B cell (primary cell): ENCODE data around the gene KCNQ5. TPM values are rescaled to one million over a fixed set of nuclear protein-coding genes. Genes with fewer than 3 reads are reported as not detected.
"Not testable (repeated sequence)": the region's sequence is repeated elsewhere in the genome, so short reads cannot be mapped to it uniquely, and the experiment has no call there.

Experiments
- ATAC-seq: fragments of 200-7000 bp; cut with Tn5 transposase; one replicate; pipeline ENCODE4 v1.10.0; 2021; ENCODE audit warnings: low read depth, mild to moderate bottlenecking, moderate number of reproducible peaks, moderate library complexity
- CTCF ChIA-PET: fragments of 350-600 bp; sonication (Branson Sonifier 250); formaldehyde crosslinking; loops from one replicate; lab custom pipeline; 2021; ENCODE audit warnings: antibody characterized with exemption, inconsistent platforms; lab: Charles Lee
- POLR2A ChIA-PET: fragments of 350-600 bp; sonication (Branson Sonifier 250); formaldehyde crosslinking; loops from one replicate; lab custom pipeline; 2021; ENCODE audit warnings: antibody characterized with exemption; lab: Charles Lee
- DNase-seq: peaks from one replicate; pipeline ENCODE4 v3.0.0; 2013
- H2AFZ ChIP-seq: 2 replicates; pipeline ENCODE4 v1.6.1; 2012; ENCODE audit warnings: mild to moderate bottlenecking, low read depth, low read length; ENCODE audit not compliant: insufficient read depth, poor library complexity, severe bottlenecking
- H3K27ac ChIP-seq, 2 donors: 1 replicate in 1 of 2; 2 replicates in 1 of 2; pipeline ENCODE4 v1.5.1; 2012 to 2013; ENCODE audit warnings: low read length in 2 of 2, mild to moderate bottlenecking in 2 of 2, moderate library complexity in 1 of 2
- H3K27me3 ChIP-seq, 4 experiments: fragments of 200-600 bp in 1 of 4; sonication (generic) in 1 of 4; replicated peaks in 1 of 4; 1 replicate in 2 of 4; 2 replicates in 2 of 4; pipeline versions ENCODE4 v1.6.1 to v1.7.0; 2013 to 2016; ENCODE audit warnings: low read length in 3 of 4, mild to moderate bottlenecking in 2 of 4, mixed read lengths in 1 of 4, moderate library complexity in 1 of 4; ENCODE audit not compliant: insufficient read depth in 4 of 4, control insufficient read depth in 3 of 4; ENCODE audit errors: control extremely low read depth in 1 of 4
- H3K36me3 ChIP-seq, 2 experiments: replicated peaks in 1 of 2; 1 replicate in 1 of 2; 2 replicates in 1 of 2; pipeline versions ENCODE4 v1.6.1 to v1.7.1; 2013; ENCODE audit warnings: low read length in 1 of 2; ENCODE audit not compliant: insufficient read depth in 2 of 2, control insufficient read depth in 1 of 2; ENCODE audit errors: control extremely low read depth in 1 of 2, extremely low read depth in 1 of 2
- H3K4me1 ChIP-seq, 2 donors: fragments of 200-600 bp in 1 of 2; sonication (generic) in 1 of 2; 1 replicate in 1 of 2; 2 replicates in 1 of 2; pipeline versions ENCODE4 v1.5.1 to v1.6.1; 2013 to 2017; ENCODE audit warnings: low read length in 2 of 2; ENCODE audit not compliant: control insufficient read depth in 2 of 2, insufficient read depth in 2 of 2
- H3K4me2 ChIP-seq: replicated peaks from 2 replicates; pipeline ENCODE3; 2012; ENCODE audit warnings: mild to moderate bottlenecking, low read depth, low read length; ENCODE audit not compliant: poor library complexity, severe bottlenecking
- H3K4me3 ChIP-seq, 5 experiments: fragments of 200-600 bp in 1 of 5; sonication (generic) in 1 of 5; 1 replicate in 3 of 5; 2 replicates in 2 of 5; pipeline versions ENCODE4 v1.5.1 to v1.7.0; 2011 to 2016; ENCODE audit warnings: low read length in 4 of 5, mild to moderate bottlenecking in 4 of 5, low read depth in 2 of 5, control low read depth in 1 of 5, moderate library complexity in 1 of 5; ENCODE audit not compliant: insufficient read depth in 1 of 5; ENCODE audit errors: control extremely low read depth in 1 of 5, extremely low read depth in 1 of 5
- H3K79me2 ChIP-seq: fragments of 200-600 bp; sonication (generic); one replicate; pipeline ENCODE4 v1.6.0; 2016; ENCODE audit warnings: low read length; ENCODE audit not compliant: control insufficient read depth, insufficient read depth
- H3K9ac ChIP-seq: fragments of 200-600 bp; sonication (generic); 2 replicates; pipeline ENCODE4 v1.6.1; 2017; ENCODE audit warnings: mild to moderate bottlenecking, low read length, moderate library complexity
- H3K9me3 ChIP-seq, 3 donors: one replicate each; pipeline versions ENCODE4 v1.6.1 to v1.7.1; 2013; ENCODE audit warnings: low read length in 2 of 3; ENCODE audit not compliant: control insufficient read depth in 2 of 3, insufficient read depth in 1 of 3; ENCODE audit errors: control extremely low read depth in 1 of 3
- H4K20me1 ChIP-seq: 2 replicates; pipeline ENCODE4 v1.6.0; 2012; ENCODE audit warnings: mild to moderate bottlenecking, low read length; ENCODE audit not compliant: insufficient read depth, control insufficient read depth, poor library complexity, severe bottlenecking
- H3K27ac Mint-ChIP-seq: one replicate; pipeline ENCODE4 v1.8.0; 2021; ENCODE audit warnings: mixed read lengths
- H3K27me3 Mint-ChIP-seq: one replicate; pipeline ENCODE4 v1.8.0; 2021; ENCODE audit warnings: mixed read lengths
- H3K4me1 Mint-ChIP-seq: one replicate; pipeline ENCODE4 v1.8.0; 2021; ENCODE audit warnings: mixed read lengths
- H3K4me3 Mint-ChIP-seq: one replicate; pipeline ENCODE4 v1.8.0; 2021; ENCODE audit warnings: mixed read lengths
- H3K9me3 Mint-ChIP-seq: one replicate; pipeline ENCODE4 v1.8.0; 2022; ENCODE audit warnings: mixed read lengths; ENCODE audit not compliant: insufficient read depth
- CTCF ChIP-seq: fragments of 200-600 bp; IDR thresholded peaks from one replicate; pipeline ENCODE4 v1.8.0; 2022; ENCODE audit warnings: antibody characterized with exemption, mild to moderate bottlenecking
- EZH2 ChIP-seq: IDR thresholded peaks from 2 replicates; pipeline ENCODE4 v1.6.1; 2012; ENCODE audit warnings: borderline replicate concordance, low read depth, mild to moderate bottlenecking, moderate library complexity, low read length; ENCODE audit not compliant: insufficient read depth, poor library complexity, severe bottlenecking
- WGBS: methylation state at CpG from one replicate; pipeline ENCODE4 v1.1.5; 2013; ENCODE audit warnings: missing lambda C conversion rate; ENCODE audit not compliant: insufficient coverage; 5-methylcytosine and 5-hydroxymethylcytosine counted together
- intact Hi-C: fragments of 100-400 bp; cut with micrococcal nuclease; formaldehyde crosslinking; loops from one replicate; pipeline ENCODE4 v1.10.0; 2022
- polyA plus RNA-seq: library from polyadenylated mRNA; depleted of rRNA; stranded (reverse); fragments of >200 nt; gene quantifications from 2 replicates; pipeline ENCODE4 v1.2.3, GENCODE V29; 2012
- total RNA-seq, 2 donors: library from RNA; stranded (reverse); fragments of 120-200 nt in 1 of 2; gene quantifications; 1 replicate in 1 of 2; 2 replicates in 1 of 2; pipeline versions ENCODE4 v1.2.3 to v1.2.4, GENCODE V29; 2013 to 2022

KCNQ5 gene
- total and polyA plus RNA-seq, 2 donors (not counting 1 experiment from before 2014, with no cell fraction given): 2.3 to 9.4 TPM

GRCh38 chr6:72976484-72976883 lies 354.6 kb downstream of the KCNQ5 start:
- Histone ChIP-seq H3K9me3 (no peaks in the 10 kb centered on the region), H3K9ac (no peak overlapping the region), H2AFZ (no peak overlapping the region), H3K27me3 (no peaks in the 10 kb centered on the region), H3K4me2 (no peak overlapping the region), H3K4me1 (peaks cover 0 to 6% of the 10 kb centered on the region in 2 donors), H4K20me1 (no peaks in the 10 kb centered on the region), H3K27ac (no peak overlapping the region), H3K4me3 (no peak overlapping the region), H3K36me3 (no peaks in the 10 kb centered on the region), H3K79me2 (no peaks in the 10 kb centered on the region)
- Mint-ChIP-seq H3K9me3 (peaks cover 3% of the 10 kb centered on the region), H3K27me3 (no peaks in the 10 kb centered on the region), H3K4me1 (peaks cover 24% of the 10 kb centered on the region), H3K27ac (no peak overlapping the region), H3K4me3 (no peak overlapping the region)
- POLR2A ChIA-PET: no interaction called here
- CTCF ChIA-PET: no interaction called here
- ATAC-seq: no peak
- no peak for TF ChIP-seq EZH2
- no peak for TF ChIP-seq CTCF
- intact Hi-C loops: no loop called here
- no peak for DNase-seq
- 0% methylated on average over 1 of the region's 2 CpGs for WGBS

DNA sequence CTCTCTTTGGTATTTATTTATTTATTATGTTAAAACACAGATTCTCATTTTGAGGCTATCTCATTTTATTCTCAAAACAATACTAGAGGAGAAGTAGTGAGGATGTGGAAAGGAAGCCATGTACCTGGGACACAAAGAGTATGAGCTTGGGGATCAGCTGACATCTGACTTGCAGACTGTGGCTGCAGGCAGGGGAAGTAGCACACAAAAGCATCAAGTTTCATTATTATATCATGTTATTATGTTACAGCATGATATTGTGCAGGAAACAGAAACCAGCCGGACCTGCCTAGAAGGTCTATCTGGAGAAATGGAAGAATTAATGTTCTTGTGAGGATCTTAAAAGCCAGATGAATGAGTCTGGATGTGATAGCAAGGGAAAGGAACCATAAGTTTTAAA lies 355.2 kb downstream of the KCNQ5 start:
- Histone ChIP-seq H3K4me3 (no peak overlapping the region), H3K79me2 (no peaks in the 10 kb centered on the region), H4K20me1 (no peaks in the 10 kb centered on the region), H3K27me3 (no peaks in the 10 kb centered on the region), H2AFZ (no peak overlapping the region), H3K27ac (no peak overlapping the region), H3K9ac (no peak overlapping the region), H3K9me3 (no peaks in the 10 kb centered on the region), H3K36me3 (no peaks in the 10 kb centered on the region), H3K4me1 (peaks cover 0 to 6% of the 10 kb centered on the region in 2 donors), H3K4me2 (no peak overlapping the region)
- TF ChIP-seq CTCF: no peak
- TF ChIP-seq EZH2: no peak
- CTCF ChIA-PET: no interaction called here
- Mint-ChIP-seq H3K27me3 (no peaks in the 10 kb centered on the region), H3K9me3 (peaks cover 3% of the 10 kb centered on the region), H3K27ac (no peak overlapping the region), H3K4me3 (no peak overlapping the region), H3K4me1 (peaks cover 24% of the 10 kb centered on the region)
- intact Hi-C loops: no loop called here
- POLR2A ChIA-PET: no interaction called here
- ATAC-seq (no peak), DNase-seq (no peak)
- WGBS: 29% methylated on average over 1 of the region's 1 CpG

DNA sequence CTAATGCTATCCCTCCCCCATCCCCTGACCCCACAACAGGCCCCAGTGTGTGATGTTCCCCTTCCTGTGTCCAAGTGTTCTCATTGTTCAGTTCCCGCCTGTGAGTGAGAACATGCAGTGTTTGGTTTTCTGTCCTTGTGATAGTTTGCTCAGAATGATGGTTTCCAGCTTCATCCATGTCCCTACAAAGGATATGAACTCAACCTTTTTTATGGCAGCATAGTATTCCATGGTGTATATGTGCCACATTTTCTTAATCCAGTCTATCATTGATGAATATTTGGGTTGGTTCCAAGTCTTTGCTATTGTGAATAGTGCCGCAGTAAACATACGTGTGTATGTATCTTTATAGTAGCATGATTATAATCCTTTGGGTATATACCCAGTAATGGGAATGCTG lies 356.9 kb downstream of the KCNQ5 start:
- POLR2A ChIA-PET: not testable (repeated sequence)

More for the DNA sequence above, 356.9 kb downstream of the KCNQ5 start:
- H3K4me2 ChIP-seq, H3K27ac Mint-ChIP-seq, H3K27me3 ChIP-seq, H3K9me3 Mint-ChIP-seq, H2AFZ ChIP-seq, H3K4me3 Mint-ChIP-seq, ATAC-seq, intact Hi-C loops, H3K4me1 ChIP-seq, H3K36me3 ChIP-seq, H3K9ac ChIP-seq, CTCF ChIA-PET, H3K9me3 ChIP-seq, H4K20me1 ChIP-seq, DNase-seq, H3K27me3 Mint-ChIP-seq, H3K79me2 ChIP-seq, H3K27ac ChIP-seq, H3K4me3 ChIP-seq: not testable (repeated sequence)
- peaks cover 24% of the 10 kb centered on the region for H3K4me1 Mint-ChIP-seq
- no CpG with 5 or more reads among the region's 3 CpGs for WGBS
